Measurements from ENCODE around the gene SCAND1. TPM values are rescaled to one million over a fixed set of nuclear protein-coding genes. Genes with fewer than 3 reads are reported as not detected.

Gene SCAND1
- 119 and 138 TPM in 2 replicates for total RNA-seq

DNA sequence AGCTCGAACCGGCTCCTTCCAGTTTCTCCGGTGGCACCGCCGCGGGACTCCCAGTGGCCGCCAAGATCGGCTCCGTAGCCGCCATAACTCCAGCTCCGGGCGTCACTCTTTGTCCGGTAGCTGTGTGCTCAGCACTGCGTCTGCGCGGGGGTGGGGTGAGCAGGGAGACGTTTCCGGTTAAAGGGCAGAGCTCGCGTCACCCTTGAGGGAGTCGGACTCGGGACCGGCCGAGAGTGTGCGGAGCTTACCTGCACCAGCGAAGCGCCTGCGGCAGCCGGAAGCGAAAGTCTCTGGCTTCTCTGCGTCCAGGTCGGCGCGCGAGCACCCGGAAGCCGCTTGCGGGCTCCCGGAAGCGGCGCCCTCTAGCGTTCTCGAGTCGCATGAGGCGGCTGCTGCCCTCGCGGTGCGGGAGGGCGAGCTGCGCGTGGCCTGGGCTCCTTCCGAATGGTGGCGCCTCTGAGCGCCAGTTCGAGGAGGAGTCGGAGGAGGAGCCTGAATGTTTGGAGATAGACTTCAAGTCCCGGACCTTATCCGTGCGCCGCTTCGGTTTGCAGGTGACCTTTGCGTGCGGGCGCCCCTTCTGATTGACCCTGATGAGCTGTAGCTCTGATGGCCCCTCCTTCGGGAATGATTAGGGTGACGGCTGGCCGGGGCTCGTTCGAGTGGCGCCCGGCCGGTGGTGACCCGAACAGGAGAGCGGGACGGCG is at the start of gene SCAND1:
TSS of gene SCAND1 (minus strand) at position 303 of the 707 bp plus-strand sequence. CDS start at position 85, 218 bp downstream.

DNA sequence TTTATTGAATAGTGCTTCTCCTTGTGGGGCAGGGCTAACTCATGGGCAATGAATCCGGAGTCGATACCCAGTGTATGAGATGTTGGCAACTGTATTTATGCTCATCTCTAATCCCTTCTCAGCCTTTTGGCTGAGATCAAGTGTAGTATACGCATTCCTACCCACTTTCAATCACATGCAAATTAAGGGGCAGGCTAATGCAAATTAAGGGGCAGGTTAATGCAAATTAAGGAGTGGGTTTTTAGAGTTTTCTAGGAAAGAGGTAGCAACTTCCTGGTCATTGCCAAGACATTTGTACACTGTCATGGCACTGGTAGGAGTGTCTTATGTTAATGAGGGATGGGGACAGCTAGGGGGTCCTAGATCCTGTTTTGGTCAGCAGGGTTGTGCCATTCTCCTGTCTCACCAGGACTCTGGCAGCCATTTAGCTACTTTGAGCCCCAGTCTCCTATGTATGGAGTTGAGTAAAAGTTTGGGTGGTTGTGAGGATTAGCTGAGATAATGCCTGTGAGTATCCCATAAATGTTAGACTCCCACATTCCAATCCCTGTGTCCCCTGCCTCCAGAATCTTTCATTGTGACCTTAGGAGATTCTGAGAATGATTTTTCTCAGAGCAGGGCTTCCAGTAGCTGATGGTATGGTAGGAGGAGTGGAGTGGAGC is 13.8 kb upstream of the SCAND1 start, which contains the start of gene CNBD2:
TSS of gene CNBD2 (plus strand) at position 612 of the 662 bp plus-strand sequence. CDS start 173 bp downstream, outside the sequence.

Other genes starting within 250 kb of the SCAND1 start
- gene RBM39, start 212.2 kb downstream of the SCAND1 start, total RNA-seq: 126 and 135 TPM in 2 replicates
- gene PHF20, start 182.5 kb downstream of the SCAND1 start, total RNA-seq: 33.4 and 49.6 TPM in 2 replicates
- 4.0 and 5.1 TPM in 2 replicates for gene CNBD2, start 14.1 kb upstream of the SCAND1 start, total RNA-seq
- 3.1 and 8.2 TPM in 2 replicates for gene EPB41L1, start 200.2 kb upstream of the SCAND1 start, total RNA-seq